ENCODE data around the gene RAB36. TPM values are rescaled to one million over a fixed set of nuclear protein-coding genes. Genes with fewer than 3 reads are reported as not detected.

Gene RAB36
- total and polyA plus RNA-seq, 9 of the 15 experiments (the other 6 are each of a cell fraction or from before 2014, with no cell fraction given) = 0.04 to 0.50 (median 0.08) TPM; not detected in 3

- TF ChIP-seq RHOXF2B (CRISPR knock-in tag; conservative IDR thresholded peaks at IDR 0.05) (no peak), ZNF165 (CRISPR knock-in tag; IDR thresholded peaks at IDR 0.05; ENCODE audit: borderline replicate concordance) (no peak), SAFB (IDR thresholded peaks at IDR 0.05; ENCODE audit: borderline replicate concordance, low read depth, low read length) (no peak), NKRF (IDR thresholded peaks at IDR 0.05; ENCODE audit: borderline replicate concordance) (no peak), SMAD4 (CRISPR knock-in tag; conservative IDR thresholded peaks at IDR 0.05) (no peak), NR2C2 (CRISPR knock-in tag; IDR thresholded peaks at IDR 0.05) (no peak), NR2C2 (tag; IDR thresholded peaks at IDR 0.05) (no peak), NR0B1 (IDR thresholded peaks at IDR 0.05; ENCODE audit: partially characterized antibody) (no peak), POLR2A (conservative IDR thresholded peaks at IDR 0.05) (no peak), CBX2 (IDR thresholded peaks at IDR 0.05; ENCODE audit: insufficient read depth, low read length, poor library complexity, severe bottlenecking) (no peak), FOS (IDR thresholded peaks at IDR 0.05; ENCODE audit: extremely low read depth, insufficient read length) (no peak), ARID4B (CRISPR knock-in tag; IDR thresholded peaks at IDR 0.05) (no peak), MITF (IDR thresholded peaks at IDR 0.05) (no peak), ZNF398 (CRISPR knock-in tag; IDR thresholded peaks at IDR 0.05) (no peak), SMARCB1 (IDR thresholded peaks at IDR 0.05; ENCODE audit: insufficient read length, low read depth) (no peak), MAFF (IDR thresholded peaks at IDR 0.05; ENCODE audit: low read length) (peak; percentile 61)
These were observed 16.8 kb upstream of the RAB36 start (continued) for GRCh38 chr22:23128269-23129108.

Measured in K562 (cell line).